ENCODE measurements around the gene CCL5. TPM values are rescaled to one million over a fixed set of nuclear protein-coding genes. Genes with fewer than 3 reads are reported as not detected.

Gene CCL5
- total RNA-seq: not detected in 2 replicates
- long read RNA-seq: 0 reads

DNA sequence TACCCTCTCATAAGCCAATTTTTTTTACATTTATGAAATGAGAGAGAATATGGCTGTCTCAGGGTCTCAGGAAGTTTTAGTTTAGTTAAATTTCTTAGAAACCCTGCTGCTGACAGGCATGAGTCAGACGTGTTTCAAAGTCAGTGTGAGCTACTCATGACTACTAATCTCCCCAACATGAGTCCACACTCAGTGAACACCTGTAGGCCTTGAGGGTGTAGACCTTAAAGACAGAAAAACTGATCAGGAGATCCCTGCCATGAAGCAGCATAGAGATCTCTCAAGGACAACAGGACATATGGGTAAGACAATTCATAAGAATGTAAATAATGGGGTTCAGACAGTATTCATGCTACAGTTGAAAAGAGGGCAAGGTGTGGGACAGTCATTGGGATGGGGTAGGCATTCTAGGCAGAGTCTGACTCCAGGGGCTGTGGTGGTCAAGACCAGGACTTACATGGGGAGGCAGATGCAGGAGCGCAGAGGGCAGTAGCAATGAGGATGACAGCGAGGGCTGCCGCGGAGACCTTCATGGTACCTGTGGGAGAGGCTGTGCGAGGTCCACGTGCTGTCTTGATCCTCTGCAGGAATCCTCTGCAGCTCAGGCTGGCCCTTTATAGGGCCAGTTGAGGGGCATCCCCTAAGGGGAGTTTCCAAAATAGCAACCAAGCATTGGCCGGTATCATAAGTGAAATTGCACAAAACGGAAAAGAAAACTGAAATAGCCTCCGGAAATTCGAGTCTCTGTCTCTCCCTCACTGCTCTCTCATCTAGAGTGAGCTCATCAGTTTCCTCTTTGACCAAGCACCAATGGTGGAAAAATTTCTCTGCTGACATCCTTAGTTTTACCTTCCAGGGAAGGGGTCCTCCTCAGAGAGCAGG, at the start of gene CCL5:
Gene CCL5, minus strand, starts transcription at position 588 of the 882 bp plus-strand sequence.
- DNase-seq (ENCODE audit: extremely low spot score, unreplicated experiment): no peak
- TF ChIP-seq, protein P1, sequence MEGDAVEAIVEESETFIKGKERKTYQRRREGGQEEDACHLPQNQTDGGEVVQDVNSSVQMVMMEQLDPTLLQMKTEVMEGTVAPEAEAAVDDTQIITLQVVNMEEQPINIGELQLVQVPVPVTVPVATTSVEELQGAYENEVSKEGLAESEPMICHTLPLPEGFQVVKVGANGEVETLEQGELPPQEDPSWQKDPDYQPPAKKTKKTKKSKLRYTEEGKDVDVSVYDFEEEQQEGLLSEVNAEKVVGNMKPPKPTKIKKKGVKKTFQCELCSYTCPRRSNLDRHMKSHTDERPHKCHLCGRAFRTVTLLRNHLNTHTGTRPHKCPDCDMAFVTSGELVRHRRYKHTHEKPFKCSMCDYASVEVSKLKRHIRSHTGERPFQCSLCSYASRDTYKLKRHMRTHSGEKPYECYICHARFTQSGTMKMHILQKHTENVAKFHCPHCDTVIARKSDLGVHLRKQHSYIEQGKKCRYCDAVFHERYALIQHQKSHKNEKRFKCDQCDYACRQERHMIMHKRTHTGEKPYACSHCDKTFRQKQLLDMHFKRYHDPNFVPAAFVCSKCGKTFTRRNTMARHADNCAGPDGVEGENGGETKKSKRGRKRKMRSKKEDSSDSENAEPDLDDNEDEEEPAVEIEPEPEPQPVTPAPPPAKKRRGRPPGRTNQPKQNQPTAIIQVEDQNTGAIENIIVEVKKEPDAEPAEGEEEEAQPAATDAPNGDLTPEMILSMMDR (IDR thresholded peaks at IDR 0.05): no peak
- H3K4me1 Mint-ChIP-seq (ENCODE audit: unreplicated experiment): peaks cover 3% of the 10 kb centered on the region
- no peak within 1 kb of the TSS for H3K4me3 Mint-ChIP-seq (ENCODE audit: unreplicated experiment)
- no peaks in the 10 kb centered on the region for H3K36me3 Mint-ChIP-seq (ENCODE audit: unreplicated experiment)
- no peaks in the 10 kb centered on the region for H3K27me3 Mint-ChIP-seq (ENCODE audit: unreplicated experiment)
- no peaks in the 10 kb centered on the region for H3K9me3 Mint-ChIP-seq (ENCODE audit: unreplicated experiment)
- no peak within 1 kb of the TSS for H3K27ac Mint-ChIP-seq (ENCODE audit: unreplicated experiment)

DNA sequence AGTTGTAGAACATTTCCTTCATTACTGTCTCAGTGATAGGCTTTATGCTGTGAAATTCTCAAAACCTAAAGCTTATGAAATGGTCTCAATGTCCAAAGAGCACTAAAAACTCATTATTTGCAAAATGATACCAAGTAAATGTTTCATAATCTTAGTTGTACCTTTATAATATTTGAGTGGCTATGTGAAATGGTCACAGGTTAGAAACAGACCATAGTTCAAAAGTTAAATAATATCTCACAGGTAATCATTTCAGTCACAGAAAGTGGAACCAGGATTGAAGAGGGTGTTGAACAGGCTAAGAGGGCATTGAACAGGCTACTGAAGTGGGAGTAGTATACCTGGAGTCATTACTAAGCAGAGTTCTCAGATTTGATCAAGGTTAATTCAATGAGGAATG, 47.6 kb upstream of the CCL5 start:
- H3K4me1 Mint-ChIP-seq (ENCODE audit: unreplicated experiment): peaks cover 16% of the 10 kb centered on the region
- no peaks in the 10 kb centered on the region for H3K9me3 Mint-ChIP-seq (ENCODE audit: unreplicated experiment)
- H3K27ac Mint-ChIP-seq (ENCODE audit: unreplicated experiment): no peak overlapping the region
- no peaks in the 10 kb centered on the region for H3K27me3 Mint-ChIP-seq (ENCODE audit: unreplicated experiment)
- no peaks in the 10 kb centered on the region for H3K36me3 Mint-ChIP-seq (ENCODE audit: unreplicated experiment)
- no peak overlapping the region for H3K4me3 Mint-ChIP-seq (ENCODE audit: unreplicated experiment)
- DNase-seq (ENCODE audit: extremely low spot score, unreplicated experiment): no peak
- TF ChIP-seq, protein P1 (IDR thresholded peaks at IDR 0.05): no peak

DNA sequence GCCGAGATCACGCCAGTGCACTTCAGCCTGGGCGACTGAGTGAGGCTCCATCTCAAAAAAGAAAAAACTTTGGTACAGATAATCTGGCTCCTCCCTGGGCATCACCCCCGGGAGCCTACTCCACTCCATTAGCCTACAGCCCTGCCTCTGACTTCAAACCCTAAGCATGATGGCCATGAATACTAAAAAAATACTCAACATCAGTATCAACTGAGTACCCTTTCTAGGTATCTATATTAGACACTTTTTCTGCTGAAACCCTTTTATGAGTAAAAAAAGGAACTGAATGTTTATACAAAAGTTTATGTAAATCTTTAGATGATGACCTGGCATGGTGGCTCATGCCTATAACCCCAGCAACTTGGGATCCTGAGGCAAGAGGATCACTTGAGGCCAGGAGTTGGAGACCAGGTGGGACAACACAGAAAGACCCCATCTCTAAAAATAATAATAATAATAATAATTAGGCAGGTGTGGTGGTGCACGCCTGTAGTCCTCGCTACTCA, 43.5 kb upstream of the CCL5 start:
- H3K4me1 Mint-ChIP-seq (ENCODE audit: unreplicated experiment): no peaks in the 10 kb centered on the region
- no peak overlapping the region for H3K4me3 Mint-ChIP-seq (ENCODE audit: unreplicated experiment)
- H3K27ac Mint-ChIP-seq (ENCODE audit: unreplicated experiment): no peak overlapping the region
- DNase-seq (ENCODE audit: extremely low spot score, unreplicated experiment): no peak
- TF ChIP-seq, protein P1 (IDR thresholded peaks at IDR 0.05): no peak
- H3K27me3 Mint-ChIP-seq (ENCODE audit: unreplicated experiment): no peaks in the 10 kb centered on the region
- H3K9me3 Mint-ChIP-seq (ENCODE audit: unreplicated experiment): no peaks in the 10 kb centered on the region
- no peaks in the 10 kb centered on the region for H3K36me3 Mint-ChIP-seq (ENCODE audit: unreplicated experiment)

DNA sequence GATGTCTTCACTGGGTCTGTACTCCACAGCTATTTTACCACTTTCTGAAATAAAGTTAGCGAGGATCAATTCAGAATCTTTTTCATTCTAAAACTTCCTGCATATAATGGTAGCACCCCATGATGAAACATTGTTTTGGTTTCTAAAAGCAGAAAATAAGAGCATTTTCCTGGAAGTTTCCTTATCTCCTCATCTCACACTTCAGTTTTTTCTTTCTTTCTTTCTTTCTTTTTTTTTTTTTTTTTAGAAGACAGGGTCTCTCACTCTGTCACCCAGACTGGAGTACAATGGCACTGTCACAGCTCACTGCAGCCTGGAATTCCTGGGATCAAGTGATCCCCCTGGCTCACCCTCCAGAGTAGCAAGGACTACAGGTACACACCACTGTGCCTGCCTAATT, 40.1 kb upstream of the CCL5 start:
- TF ChIP-seq, protein P1 (IDR thresholded peaks at IDR 0.05): no peak
- H3K36me3 Mint-ChIP-seq (ENCODE audit: unreplicated experiment): no peaks in the 10 kb centered on the region
- no peaks in the 10 kb centered on the region for H3K27me3 Mint-ChIP-seq (ENCODE audit: unreplicated experiment)
- no peak for DNase-seq (ENCODE audit: extremely low spot score, unreplicated experiment)
- H3K4me3 Mint-ChIP-seq (ENCODE audit: unreplicated experiment): no peak overlapping the region
- no peak overlapping the region for H3K27ac Mint-ChIP-seq (ENCODE audit: unreplicated experiment)
- no peaks in the 10 kb centered on the region for H3K4me1 Mint-ChIP-seq (ENCODE audit: unreplicated experiment)
- no peaks in the 10 kb centered on the region for H3K9me3 Mint-ChIP-seq (ENCODE audit: unreplicated experiment)

DNA sequence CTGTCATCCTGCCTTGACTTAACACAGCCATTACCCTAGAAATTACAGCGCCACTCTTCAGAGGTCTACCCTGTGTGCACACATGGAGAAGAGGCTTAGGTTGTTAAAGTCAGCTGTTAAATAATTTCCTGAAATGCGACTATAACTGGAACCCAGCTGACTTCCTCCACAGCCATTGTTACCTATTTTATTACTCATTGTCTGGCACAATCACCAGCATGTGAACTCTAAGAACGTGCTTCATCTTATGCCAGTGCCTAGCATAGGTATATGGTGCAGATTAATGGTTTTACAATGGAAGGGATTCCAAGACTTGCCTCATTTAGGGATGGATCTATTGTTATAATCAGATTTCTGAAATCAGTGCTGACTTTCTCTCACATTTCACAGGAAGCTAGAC, 38.5 kb upstream of the CCL5 start:
- TF ChIP-seq, protein P1 (IDR thresholded peaks at IDR 0.05): no peak
- H3K27ac Mint-ChIP-seq (ENCODE audit: unreplicated experiment): no peak overlapping the region
- no peaks in the 10 kb centered on the region for H3K27me3 Mint-ChIP-seq (ENCODE audit: unreplicated experiment)
- DNase-seq (ENCODE audit: extremely low spot score, unreplicated experiment): no peak
- no peak overlapping the region for H3K4me3 Mint-ChIP-seq (ENCODE audit: unreplicated experiment)
- peaks cover 2% of the 10 kb centered on the region for H3K9me3 Mint-ChIP-seq (ENCODE audit: unreplicated experiment)
- no peaks in the 10 kb centered on the region for H3K36me3 Mint-ChIP-seq (ENCODE audit: unreplicated experiment)
- no peaks in the 10 kb centered on the region for H3K4me1 Mint-ChIP-seq (ENCODE audit: unreplicated experiment)

Data from osteocyte (in vitro differentiated cells).